Vein endothelial cell (primary cell): ENCODE data around the gene BICDL2. TPM values are rescaled to one million over a fixed set of nuclear protein-coding genes. Genes with fewer than 3 reads are reported as not detected.

Experiments
- small RNA-seq: library from RNA; depleted of rRNA; stranded (forward); fragments of <200 nt; gene quantifications from one replicate; pipeline ENCODE3, GENCODE V24; 2012
- total RNA-seq: library from RNA; depleted of rRNA; stranded (reverse); fragments of >200 nt; gene quantifications from 2 replicates; pipeline ENCODE4 v1.2.3, GENCODE V29; 2012

BICDL2 gene
- not detected in 2 replicates for total RNA-seq

GRCh38 chr16:3036726-3037315 lies at the start of gene BICDL2:
Gene BICDL2, minus strand, starts transcription at chr16:3036944. Its CDS starts 1,448 bp downstream, at chr16:3035496.

GRCh38 chr16:3065069-3065741 lies 28.5 kb upstream of the BICDL2 start, which contains the start of gene IL32:
Gene IL32, plus strand, starts transcription at chr16:3065640. Its CDS starts 172 bp downstream, at chr16:3065812.

GRCh38 chr16:3045758-3046640 lies 9.3 kb upstream of the BICDL2 start, which contains the start of gene MMP25:
Gene MMP25, plus strand, starts transcription at chr16:3046561. Its CDS starts 357 bp downstream, at chr16:3046918.

GRCh38 chr16:3023669-3024478 lies 12.9 kb downstream of the BICDL2 start, which contains the start of the genes HCFC1R1 and THOC6:
Gene HCFC1R1, minus strand, starts transcription at chr16:3023942. Its CDS starts 1 bp downstream, at chr16:3023941.
Gene THOC6, plus strand, starts transcription at chr16:3024035. Its CDS starts 292 bp downstream, at chr16:3024327.

GRCh38 chr16:3020247-3020603 lies 16.5 kb downstream of the BICDL2 start, which contains the start of gene TNFRSF12A:
Gene TNFRSF12A, plus strand, starts transcription at chr16:3020368. Its CDS starts 30 bp downstream, at chr16:3020398.

GRCh38 chr16:3017794-3018506 lies 18.8 kb downstream of the BICDL2 start, which contains the start of gene CLDN6:
Gene CLDN6, minus strand, starts transcription at chr16:3018183. Its CDS starts 2,162 bp downstream, at chr16:3016021.

GRCh38 chr16:3012828-3013420 lies 23.8 kb downstream of the BICDL2 start, which contains the start of gene CLDN9:
Gene CLDN9, plus strand, starts transcription at chr16:3012923. Its CDS starts 440 bp downstream, at chr16:3013363.

GRCh38 chr16:2980227-2981176 lies 56.2 kb downstream of the BICDL2 start, which contains the start of gene PKMYT1:
Gene PKMYT1, minus strand, starts transcription at chr16:2980446. Its CDS starts 789 bp downstream, at chr16:2979657.

Small RNA genes within 50 kb of the gene (small RNA-seq; reads per million reads assigned to genes)
- gene LINC00514, result not detected
- gene RNU1-22P, result 0.08 reads per million

Other genes starting within 250 kb of the BICDL2 start
- gene PRSS33, start 249.4 kb downstream of the BICDL2 start, total RNA-seq, result not detected in 2 replicates
- gene PRSS41, start 238.5 kb downstream of the BICDL2 start, total RNA-seq, result not detected in 2 replicates
- 0.33 and 1.2 TPM in 2 replicates for gene PRSS21, start 219.7 kb downstream of the BICDL2 start, total RNA-seq
- gene ZG16B, start 206.6 kb downstream of the BICDL2 start, total RNA-seq, result 0.33 TPM in 1 of 2 replicates, not detected in the other
- not detected in 2 replicates for gene PRSS22, start 178.8 kb downstream of the BICDL2 start, total RNA-seq
- gene FLYWCH2, start 153.7 kb downstream of the BICDL2 start, total RNA-seq, result 44.9 and 49.0 TPM in 2 replicates
- 26.0 and 37.6 TPM in 2 replicates for gene FLYWCH1, start 125.0 kb downstream of the BICDL2 start, total RNA-seq
- gene KREMEN2, start 72.7 kb downstream of the BICDL2 start, total RNA-seq, result not detected in 2 replicates
- 11.8 and 13.9 TPM in 2 replicates for gene PAQR4, start 67.6 kb downstream of the BICDL2 start, total RNA-seq
- gene PKMYT1, start 56.5 kb downstream of the BICDL2 start, total RNA-seq, result 9.6 and 11.4 TPM in 2 replicates
- gene CLDN9, start 24.0 kb downstream of the BICDL2 start, total RNA-seq, result not detected in 2 replicates
- under 0.01 TPM in 1 of 2 replicates, not detected in the other for gene CLDN6, start 18.8 kb downstream of the BICDL2 start, total RNA-seq
- gene TNFRSF12A, start 16.6 kb downstream of the BICDL2 start, total RNA-seq, result 116 and 149 TPM in 2 replicates
- 6.8 and 19.9 TPM in 2 replicates for gene HCFC1R1, start 13.0 kb downstream of the BICDL2 start, total RNA-seq
- gene THOC6, start 12.9 kb downstream of the BICDL2 start, total RNA-seq, result 24.8 and 35.3 TPM in 2 replicates
- gene MMP25, start 9.6 kb upstream of the BICDL2 start, total RNA-seq, result under 0.01 and 0.10 TPM in 2 replicates
- gene IL32, start 28.7 kb upstream of the BICDL2 start, total RNA-seq, result 101 and 214 TPM in 2 replicates
- gene ZSCAN10, start 62.4 kb upstream of the BICDL2 start, total RNA-seq, result not detected in 2 replicates
- 21.4 and 35.3 TPM in 2 replicates for gene ZNF205, start 75.6 kb upstream of the BICDL2 start, total RNA-seq
- 4.8 and 5.6 TPM in 2 replicates for gene ZNF213, start 98.1 kb upstream of the BICDL2 start, total RNA-seq
- gene OR1F1, start 151.3 kb upstream of the BICDL2 start, total RNA-seq, result 0.33 TPM in 1 of 2 replicates, not detected in the other
- gene ZNF200, start 198.2 kb upstream of the BICDL2 start, total RNA-seq, result 12.7 and 13.5 TPM in 2 replicates
- not detected in 2 replicates for gene MEFV, start 219.7 kb upstream of the BICDL2 start, total RNA-seq
- 46.0 and 55.9 TPM in 2 replicates for gene ZNF263, start 246.5 kb upstream of the BICDL2 start, total RNA-seq